Cortex of kidney (tissue), 1 donor: Measurements from ENCODE around the gene PRX.
"Not testable (repeated sequence)": the region's sequence is repeated elsewhere in the genome, so short reads cannot be mapped to it uniquely, and the experiment has no call there.

Experiments used
- DNase-seq: peaks from one replicate; lab custom pipeline; 2025; lab: John Stamatoyannopoulos, UW

The PRX gene

DNA sequence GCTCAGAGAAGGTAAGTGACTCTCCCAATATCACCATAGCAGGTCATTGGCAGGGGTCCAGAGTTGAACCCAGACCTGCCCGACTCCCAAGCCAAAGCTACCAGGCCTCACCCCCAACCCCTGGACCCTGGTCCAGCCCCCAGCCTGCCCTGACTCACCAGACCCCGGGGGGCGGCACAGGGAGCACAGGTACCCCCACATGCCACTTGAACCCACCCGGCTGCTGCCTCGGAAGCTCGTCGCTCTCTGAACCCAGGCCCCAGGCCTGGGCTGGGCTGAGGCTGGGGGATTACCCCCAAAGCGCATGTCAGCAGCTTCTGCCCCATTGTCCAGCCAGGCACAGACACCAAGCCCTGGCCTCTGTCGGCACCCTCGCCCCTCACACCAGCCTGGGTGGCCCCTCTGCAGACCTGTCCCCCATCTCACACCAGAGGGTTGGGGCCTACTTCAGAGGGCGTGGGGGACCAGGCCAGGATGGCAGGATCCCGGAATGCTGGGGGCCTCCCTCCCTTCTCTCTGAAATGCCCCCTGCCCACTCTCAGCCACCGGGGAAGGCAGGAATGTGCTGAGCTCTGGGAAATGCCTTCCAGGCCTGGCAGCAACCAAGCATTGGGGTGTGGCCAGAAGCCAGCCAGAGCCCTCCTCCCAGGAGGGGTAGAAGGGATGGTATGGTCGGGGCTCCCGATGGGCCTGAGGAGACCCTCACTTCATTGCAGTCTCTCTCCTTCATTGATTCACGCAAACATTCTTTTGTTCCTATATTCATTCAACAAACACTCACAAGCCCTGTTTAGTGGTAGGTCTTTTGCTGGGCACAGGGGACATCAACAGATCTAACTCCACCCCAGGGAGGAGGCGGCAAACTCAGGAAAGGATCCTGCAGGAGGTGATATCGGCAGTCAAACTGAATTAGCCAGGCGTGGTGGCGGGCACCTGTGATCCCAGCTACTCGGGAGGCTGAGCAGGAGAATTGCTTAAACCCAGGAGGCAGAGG is 1.7 kb upstream of the PRX start:
- no peak for DNase-seq

DNA sequence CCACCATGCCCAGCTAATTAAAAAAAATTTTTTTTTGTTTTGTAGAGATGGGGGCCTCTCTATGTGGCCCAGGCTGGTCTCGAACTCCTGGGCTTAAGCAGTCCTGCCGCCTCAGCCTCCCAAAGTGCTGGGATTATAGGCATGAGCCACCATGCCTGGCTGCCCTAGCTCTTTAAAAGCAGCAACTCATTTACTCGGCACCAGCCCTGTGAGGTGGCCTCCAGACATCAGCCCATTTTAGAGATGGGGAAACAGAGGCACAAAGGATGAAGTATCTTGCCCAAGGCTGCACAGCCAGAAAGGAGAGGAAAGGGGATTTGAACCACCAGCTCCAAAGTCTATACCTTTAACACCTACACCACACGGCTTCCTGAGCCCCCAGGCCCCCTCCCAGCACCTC is 312 bp downstream of the PRX start:
- no peak for DNase-seq

DNA sequence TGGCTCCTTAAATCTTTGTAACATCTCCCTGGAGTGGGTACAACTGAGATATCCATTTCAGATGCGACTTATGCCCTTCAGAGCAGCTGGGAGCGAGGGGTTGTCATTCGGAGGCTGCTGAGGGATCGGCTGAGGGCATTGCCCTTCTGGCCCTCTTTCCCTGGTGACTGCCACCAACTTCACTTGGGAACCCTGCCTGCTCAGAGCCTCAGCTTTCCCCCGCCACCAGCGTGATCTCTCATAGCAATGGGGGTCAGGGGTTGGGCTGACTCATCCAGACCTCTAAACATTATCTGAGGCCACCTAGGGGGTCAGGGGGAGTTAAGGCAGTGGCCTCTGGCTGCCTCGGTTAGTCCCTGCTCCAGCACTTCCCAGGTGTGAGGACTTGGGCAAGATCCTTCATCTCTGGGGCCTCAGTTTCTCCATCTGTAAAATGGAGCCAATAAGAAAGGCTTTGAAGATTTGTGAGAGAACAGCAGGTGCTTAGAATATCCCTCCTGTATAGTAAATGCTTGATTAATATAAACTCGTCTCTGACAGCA is 1.1 kb downstream of the PRX start:
- DNase-seq, result no peak

DNA sequence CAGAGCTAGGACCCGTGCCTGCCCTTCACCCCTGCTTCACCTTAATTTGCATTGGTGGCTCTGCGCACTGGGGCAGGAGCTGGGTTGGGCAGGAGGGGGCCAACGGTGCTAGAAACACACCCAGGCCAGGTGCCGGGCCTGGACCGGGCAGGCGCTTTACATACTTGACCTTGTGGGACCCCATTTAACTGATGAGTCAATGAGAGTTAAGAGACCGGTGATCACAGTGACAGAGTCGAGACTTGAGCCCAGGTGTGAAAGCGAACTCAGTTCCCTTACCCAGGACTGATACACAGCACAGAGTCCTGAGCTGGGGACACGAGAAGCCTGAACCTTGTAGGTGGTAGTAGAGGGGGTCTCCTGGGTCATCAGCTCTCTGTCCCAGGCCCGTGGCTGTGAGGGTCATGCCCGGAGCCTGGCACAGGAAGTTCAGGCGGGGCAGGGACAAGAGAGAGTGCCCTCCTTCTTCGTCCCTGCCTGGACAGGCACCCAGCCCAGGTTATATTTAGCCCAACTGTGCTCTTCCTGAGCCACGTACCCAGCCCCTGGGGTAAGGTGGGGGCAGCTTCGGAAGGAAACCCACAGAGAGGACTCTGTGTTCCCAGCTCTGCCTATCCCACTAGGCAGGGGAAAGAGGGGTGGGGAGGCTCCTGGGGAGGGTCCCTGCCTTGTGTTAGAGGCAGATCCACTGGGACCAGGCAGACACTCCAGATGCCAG is 1.9 kb downstream of the PRX start:
- no peak for DNase-seq

DNA sequence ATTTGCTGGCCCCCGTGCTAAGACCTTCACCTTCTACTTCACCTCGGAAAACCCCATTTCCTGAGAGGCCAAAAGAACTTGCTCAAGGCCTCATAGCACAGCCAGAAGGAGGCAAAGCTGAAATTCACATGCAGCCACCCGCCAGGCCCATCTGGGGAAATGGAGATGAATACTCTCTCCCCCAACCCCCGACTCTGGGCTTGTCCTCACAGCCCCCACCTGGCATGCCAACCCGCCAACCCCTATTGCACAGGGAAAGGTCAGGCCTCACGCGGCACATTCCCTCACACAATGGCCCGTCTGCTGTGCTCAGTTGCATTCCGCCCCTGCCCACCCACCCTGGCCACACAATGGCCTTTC is 3.2 kb downstream of the PRX start:
- DNase-seq, result no peak

DNA sequence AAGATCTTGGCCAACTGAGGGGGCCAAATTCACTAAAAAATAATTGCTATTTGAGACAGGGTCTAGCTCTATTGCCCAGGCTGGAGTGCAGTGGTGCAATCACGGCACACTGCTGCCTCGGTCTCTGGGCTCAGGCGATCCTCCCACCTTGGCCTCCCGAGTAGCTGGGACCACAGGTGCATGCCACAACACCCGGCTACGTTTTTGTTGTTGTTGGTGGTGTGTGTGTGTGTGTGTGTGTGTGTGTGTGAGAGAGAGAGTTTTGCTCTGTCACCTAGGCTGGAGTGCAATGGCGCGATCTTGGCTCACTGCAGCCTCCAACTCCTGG is 4.6 kb downstream of the PRX start:
- not testable (repeated sequence) for DNase-seq

DNA sequence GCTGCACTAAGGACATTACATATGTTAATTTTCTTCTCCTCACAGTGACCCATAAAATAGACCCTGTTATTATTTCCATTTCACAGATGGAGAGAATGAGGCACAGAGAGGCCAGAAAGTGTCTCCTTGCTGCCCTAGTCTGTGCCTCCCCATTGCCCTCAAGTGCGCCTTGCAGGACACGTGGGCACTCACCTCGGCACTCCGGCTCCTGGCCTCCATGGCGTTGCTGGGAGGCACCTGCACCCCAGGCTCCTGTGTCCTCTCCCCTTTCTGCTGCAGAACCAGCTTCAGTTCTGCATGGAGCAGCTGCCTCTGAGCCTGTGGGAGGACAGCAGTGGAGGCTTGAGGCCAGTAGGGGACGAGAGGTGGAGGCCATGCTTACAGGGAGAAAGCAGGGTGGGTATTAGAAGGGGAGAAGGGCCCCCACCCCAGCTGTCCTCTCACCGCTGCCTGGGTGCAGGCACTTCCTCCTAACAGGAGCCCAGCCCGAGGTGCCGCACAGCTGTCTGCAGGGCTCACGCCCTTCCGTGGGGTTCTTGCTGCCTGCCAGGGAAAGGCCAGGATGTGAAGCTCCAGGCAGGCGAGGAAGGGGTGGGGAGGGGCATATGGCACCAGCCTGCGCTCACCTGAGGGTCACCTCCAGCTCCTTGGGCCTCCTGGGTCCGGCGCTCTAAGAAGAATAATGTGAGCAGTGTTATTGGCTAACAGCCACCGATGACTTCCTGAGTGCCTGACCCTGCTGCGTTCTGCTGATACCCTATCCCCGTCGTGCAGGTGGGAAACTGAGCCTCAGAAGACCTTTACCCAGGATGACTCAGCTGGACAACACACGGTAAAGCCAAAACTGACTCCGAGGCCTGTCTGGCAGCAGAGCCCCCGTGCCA is 5.2 kb downstream of the PRX start:
- DNase-seq, result no peak

DNA sequence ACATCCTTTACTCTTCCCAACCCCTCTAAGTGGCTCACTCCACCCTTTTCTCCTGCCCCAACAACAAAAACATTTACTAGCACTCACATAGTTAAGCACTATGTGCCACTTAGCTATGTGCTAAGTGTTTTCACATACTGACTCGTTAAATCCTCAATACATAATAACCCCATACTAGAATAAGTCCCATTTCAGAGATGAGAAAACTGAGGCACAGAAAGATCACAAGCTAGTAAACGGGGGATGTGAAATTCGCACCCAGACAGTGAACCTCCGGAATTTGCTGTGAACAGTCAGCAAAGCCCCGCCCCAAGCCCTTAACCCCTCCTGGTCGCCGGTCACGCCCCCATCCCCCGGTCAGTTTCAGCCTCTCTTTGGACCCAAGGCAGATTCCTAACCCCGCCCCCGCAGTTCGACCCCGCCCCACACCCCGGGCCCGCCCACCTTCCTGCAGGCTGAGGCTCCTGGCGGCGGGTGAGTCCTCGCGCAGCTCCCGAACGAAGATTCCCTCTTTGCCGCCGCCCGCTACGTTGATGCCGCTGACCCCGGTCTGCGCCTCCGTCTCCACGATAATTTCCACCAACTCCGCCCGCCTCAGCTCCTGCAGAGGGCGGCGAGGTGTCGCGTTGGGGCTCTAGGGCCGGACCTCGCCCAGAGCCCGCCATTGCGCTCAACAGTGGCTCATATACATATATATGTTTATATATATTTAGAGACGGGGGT is 9.8 kb downstream of the PRX start:
- DNase-seq, result no peak

DNA sequence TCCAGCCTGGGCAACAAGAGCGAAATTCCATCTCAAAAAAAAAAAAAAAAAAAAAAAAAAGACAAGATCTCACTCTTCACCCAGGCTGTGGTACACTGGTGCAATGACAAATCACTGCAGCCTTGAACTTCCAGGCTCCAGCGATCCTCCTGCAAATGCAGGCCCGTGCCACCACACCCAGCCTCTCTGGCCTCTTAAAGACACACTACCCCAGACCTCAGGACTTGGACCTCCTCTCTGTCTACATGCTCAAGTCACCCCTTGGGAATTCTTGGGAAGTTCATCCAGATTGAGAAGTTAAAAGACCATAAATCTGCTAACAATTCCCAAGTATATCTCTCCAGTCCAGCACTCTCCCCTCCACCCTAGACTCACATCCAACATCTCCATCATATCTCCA is 12.6 kb downstream of the PRX start:
- DNase-seq, result no peak

DNA sequence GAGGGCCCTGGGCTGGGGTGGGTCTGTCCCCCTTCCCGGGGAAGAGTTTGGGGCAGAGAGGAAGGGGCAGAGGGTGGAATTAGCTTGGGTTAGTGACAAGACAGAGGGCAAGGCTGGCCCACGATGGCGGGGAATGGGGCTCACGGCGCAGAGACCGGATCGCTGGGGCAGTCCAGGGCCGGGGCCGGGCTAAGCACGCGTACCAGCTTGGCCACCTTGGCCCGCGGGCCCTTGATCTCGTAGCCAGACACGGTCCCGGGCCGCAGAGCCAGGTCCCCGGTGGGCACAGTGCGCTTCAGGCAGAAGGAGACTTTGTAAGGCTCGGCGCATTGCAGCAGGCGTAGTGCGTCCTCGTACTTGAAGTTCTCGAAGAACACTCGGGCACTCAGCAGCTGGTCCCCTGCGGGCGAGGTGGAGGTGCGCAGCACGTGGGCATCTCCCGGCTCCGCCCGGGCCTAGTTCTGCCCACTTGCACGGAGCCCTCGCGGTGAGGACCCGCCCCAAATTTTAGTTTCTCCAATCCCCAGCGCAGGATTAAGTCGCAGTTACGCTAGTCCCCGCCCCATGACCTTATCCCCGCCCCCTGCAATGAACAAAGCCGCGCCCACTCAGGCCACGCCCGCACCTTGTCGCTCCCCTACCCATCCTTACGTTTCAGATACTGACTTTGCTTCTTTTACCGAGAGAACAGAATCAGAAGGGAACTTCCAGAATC is 14.6 kb downstream of the PRX start:
- no peak for DNase-seq

DNA sequence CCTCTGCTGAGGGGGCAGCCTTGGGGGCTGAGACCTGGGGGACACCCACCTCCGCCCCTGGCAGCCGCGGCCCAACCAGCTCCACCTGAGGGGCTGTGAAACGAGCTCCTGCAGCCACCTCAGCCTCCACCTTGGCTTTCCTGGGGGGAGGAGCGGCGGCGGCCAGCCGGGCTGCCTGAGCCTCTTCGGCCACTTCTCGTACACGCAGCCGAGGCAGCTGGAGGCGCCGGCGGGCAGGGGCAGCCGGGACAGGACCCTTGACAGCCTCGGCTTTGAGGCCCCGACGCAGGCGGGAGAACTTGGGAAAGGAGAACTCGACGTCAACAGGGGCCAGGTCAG is 15.6 kb downstream of the PRX start:
- no peak for DNase-seq

DNA sequence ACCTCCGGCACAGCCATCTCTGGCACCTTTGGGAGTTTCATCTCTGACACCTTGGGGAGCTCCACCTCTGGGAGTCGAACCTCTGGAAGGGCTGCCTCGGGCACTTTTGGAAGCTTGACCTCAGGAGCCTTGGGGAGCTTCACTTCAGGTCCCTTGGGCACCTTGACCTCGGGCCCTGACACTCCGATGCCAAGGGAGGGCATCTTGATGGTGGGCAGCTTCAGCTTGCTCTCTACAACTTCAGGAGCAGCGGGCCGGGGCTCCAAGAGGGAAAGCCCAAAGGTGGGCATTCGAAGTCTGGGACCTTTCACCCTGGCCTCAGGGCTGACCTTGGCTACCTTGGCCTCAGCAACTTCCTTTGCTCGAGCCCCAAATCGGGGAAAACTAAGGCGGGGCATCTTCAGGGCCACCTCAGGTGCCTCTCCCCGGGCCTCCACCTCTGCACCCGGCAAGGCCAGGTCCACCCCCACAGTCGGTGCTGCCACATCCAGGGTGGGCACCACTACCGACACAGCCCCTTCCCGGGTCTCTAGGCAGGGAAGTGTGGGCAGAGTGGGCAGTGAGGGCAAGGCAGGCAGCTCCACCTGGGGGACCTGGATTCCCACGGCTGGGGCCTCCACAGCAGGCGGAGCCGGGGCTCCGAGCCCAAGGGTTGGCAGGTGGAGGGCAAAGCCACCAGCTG is 16.2 kb downstream of the PRX start:
- no peak for DNase-seq

DNA sequence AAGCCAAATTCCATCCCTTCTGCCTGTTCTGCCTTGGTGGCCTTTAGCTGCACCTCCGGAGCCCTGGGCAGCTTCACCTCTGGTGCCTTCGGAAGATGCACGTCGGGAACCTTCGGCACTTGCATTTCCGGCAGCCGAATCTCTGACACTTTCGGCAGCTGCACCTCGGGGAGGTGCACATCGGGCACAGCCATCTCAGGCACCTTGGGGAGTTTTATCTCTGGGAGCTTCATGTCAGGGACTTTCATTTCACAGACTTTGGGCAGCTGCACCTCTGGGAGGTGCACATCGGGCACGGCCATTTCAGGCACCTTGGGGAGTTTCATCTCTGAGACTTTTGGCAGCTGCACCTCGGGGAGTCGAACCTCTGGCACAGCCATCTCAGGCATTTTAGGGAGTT is 17.2 kb downstream of the PRX start:
- no peak for DNase-seq

DNA sequence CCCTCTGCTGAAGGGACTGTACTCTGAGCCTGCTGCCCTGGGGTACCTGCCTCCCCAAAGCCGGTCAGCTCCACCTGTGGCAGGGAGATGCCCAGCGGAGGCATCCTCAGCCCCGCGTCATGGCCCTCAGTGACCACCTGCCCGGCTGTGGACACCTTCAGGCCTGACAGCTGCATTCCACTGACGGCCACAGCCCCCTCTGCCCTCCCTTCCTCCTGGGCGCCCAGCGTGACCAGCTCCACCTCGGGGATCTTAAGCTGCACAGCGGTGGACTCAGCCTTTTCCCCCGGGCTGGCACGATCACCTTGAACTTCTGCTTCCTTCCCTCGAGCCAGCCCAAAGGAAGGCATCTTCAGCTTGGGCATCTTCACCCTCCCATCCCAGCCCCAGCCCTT is 18.4 kb downstream of the PRX start:
- no peak for DNase-seq

DNA sequence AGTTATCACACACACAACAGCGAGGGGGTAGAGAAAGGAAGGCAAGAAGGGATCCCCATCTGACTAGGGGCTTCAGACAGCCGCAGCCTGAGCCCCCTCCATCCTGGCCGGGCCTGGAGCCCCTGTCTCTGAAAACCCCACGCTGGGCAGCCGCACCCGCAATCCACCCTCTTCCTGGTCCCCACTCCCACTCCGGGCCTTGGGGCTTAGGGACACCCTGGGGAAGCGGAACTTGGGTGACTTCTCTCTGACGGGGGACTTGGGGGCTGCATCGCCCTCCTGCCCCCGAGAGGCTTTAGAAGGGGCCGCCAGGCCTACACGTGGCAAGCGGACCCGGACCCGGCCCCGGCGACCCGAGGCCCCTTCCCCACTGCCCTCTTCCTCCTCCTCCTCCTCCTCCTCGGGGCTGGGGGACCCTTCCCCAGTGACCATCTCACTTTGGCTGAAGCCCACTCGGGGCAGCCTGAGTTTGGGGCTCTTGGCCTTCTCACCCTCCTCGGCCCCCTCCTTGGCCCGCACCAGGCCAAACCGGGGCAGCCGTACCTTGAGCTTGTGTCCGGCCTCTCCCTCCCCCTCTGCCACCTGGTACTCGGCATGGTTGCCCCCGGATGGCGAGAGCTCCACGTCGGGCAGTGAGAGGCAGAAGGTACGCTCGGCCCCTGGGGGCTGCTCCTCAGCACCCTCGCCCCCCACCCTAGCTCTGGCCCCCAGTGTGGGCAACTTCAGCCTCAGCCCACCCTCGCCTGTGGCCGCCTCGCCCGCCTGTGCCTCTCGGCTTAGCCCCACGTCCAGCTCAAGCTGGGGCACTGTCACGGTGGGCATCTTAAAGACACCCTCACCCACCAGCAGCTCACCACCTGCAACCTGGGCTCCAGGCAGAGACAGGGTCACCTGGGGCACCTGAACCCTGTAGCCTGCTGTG is 19.0 kb downstream of the PRX start:
- no peak for DNase-seq

DNA sequence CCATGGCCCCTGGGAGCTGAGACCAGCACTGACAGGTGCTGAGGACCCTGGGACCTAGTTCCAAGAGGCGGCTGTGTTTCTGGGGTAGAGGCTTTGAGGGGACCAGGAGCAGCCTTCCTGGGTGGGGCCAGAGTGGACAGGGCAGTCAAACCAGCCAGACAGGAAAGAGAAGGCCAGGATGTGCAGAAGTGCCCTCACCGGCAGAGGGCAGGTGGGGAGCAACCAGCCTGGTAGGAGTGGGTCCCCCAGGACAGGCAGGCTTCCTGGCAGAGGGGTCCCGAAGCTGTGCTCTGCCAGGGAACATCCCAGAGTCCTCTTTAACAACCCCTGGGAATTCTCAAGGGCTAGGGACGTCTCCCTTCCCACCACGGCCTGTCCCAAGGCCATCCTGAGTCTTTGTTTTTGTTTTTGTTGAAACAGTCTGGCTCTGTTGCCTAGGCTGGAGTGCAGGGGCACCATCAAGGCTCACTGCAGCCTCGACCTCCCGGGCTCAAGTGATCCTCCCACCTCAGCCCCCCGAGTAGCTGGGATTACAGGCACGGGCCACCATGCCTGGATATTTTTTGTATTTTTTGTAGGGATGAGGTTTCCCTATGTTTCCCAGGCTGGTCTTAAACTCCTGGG is 20.2 kb downstream of the PRX start:
- no peak for DNase-seq

DNA sequence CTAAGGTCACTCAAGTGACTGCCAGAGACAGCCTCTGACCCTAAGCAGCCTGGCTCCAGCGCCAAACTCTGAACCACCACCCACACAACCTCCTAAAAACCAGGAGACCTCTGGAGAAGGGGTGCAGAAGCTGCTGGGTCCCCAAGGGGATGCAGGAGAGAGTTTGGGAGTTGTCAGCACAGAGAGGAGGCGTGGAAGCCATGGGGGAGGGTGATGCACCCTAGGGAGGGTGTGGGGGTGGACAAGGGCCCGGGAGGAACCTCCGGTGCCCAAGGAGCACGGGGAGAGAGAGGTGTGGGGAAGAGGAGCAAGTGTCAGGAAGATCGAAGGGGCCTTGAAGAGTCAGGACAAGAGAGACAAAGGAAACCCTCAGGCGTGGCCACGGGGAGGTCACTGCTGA is 21.1 kb downstream of the PRX start:
- no peak for DNase-seq

DNA sequence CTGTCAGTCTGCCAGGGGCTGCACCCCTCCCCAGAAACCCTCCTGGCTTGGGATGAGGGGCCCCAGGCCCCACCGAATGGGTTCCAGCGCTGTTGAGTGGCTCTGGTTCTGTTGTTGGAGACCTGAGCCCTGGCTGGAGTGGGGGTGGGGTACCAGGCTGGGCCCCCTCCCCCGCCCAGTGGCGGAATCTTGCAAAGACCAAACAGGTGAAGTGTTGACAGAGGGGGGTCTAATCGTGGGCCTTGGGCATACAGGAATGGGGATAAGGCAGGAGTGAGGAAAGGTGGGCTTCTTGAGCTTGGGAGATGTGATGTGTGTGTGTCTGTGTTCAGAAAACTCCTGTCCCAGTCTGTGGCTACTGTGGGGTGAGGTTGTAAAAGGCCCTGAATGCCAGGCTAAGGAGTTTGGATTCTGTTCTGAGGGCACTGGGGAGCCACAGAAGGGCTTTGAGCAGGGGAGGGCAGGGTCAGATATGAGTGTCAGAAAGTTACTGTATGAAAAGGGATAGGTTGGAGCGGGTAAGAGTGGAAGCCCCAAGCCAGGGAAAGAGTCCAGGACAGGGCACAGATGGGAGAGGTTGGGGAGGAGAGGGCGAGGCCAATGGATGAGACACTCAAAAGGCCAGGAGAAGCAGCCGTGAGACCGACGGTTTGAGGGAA is 23.0 kb downstream of the PRX start, which contains the start of gene HIPK4:
TSS of gene HIPK4 (minus strand) at position 98 of the 659 bp plus-strand sequence. CDS start 279 bp downstream, outside the sequence.
- DNase-seq, result no peak
